ENCODE measurements around the gene DPYSL4. TPM values are rescaled to one million over a fixed set of nuclear protein-coding genes. Genes with fewer than 3 reads are reported as not detected.
A peak's percentile ranks its signal among the peaks of the same experiment; 100 is the strongest.

Gene DPYSL4
- total RNA-seq, 1 donor from 2014 or later, result 35.2 TPM

- no peak overlapping the region for H3K27ac Mint-ChIP-seq (ENCODE audit: unreplicated experiment)
- DNase-seq (ENCODE audit: low spot score), result no peak
- H3K9me3 Mint-ChIP-seq (ENCODE audit: low read depth), result peaks cover under 1% of the 10 kb centered on the region
- H3K4me3 Mint-ChIP-seq (ENCODE audit: unreplicated experiment), result no peak overlapping the region
- H3K36me3 Mint-ChIP-seq (ENCODE audit: low read depth), result peaks cover 6% of the 10 kb centered on the region
- no peaks in the 10 kb centered on the region for H3K4me1 Mint-ChIP-seq (ENCODE audit: low read depth)
- no peak for TF ChIP-seq CTCF (IDR thresholded peaks at IDR 0.05)
- no peaks in the 10 kb centered on the region for H3K27me3 Mint-ChIP-seq (ENCODE audit: low read depth)
Measured at GRCh38 chr10:132222726-132223125, 36.0 kb downstream of the DPYSL4 start.

- no peaks in the 10 kb centered on the region for H3K27me3 Mint-ChIP-seq (ENCODE audit: low read depth)
- peaks cover 6% of the 10 kb centered on the region for H3K36me3 Mint-ChIP-seq (ENCODE audit: low read depth)
- H3K4me1 Mint-ChIP-seq (ENCODE audit: low read depth), result no peaks in the 10 kb centered on the region
- peak; percentile 98 for TF ChIP-seq CTCF (IDR thresholded peaks at IDR 0.05)
- no peak for DNase-seq (ENCODE audit: low spot score)
- H3K27ac Mint-ChIP-seq (ENCODE audit: unreplicated experiment), result peak overlapping the region; percentile 45
- no peak overlapping the region for H3K4me3 Mint-ChIP-seq (ENCODE audit: unreplicated experiment)
- no peaks in the 10 kb centered on the region for H3K9me3 Mint-ChIP-seq (ENCODE audit: low read depth)
Measured at GRCh38 chr10:132223156-132223590, 36.4 kb downstream of the DPYSL4 start.

- Mint-ChIP-seq H3K36me3 (ENCODE audit: low read depth) (peaks cover 6% of the 10 kb centered on the region), H3K4me3 (ENCODE audit: unreplicated experiment) (no peak overlapping the region), H3K9me3 (ENCODE audit: low read depth) (no peaks in the 10 kb centered on the region), H3K4me1 (ENCODE audit: low read depth) (no peaks in the 10 kb centered on the region), H3K27me3 (ENCODE audit: low read depth) (no peaks in the 10 kb centered on the region), H3K27ac (ENCODE audit: unreplicated experiment) (no peak overlapping the region)
- TF ChIP-seq CTCF (IDR thresholded peaks at IDR 0.05), result no peak
- no peak for DNase-seq (ENCODE audit: low spot score)
Measured at GRCh38 chr10:132223611-132224342, 37.0 kb downstream of the DPYSL4 start.

- no peak overlapping the region for H3K27ac Mint-ChIP-seq (ENCODE audit: unreplicated experiment)
- TF ChIP-seq CTCF (IDR thresholded peaks at IDR 0.05), result no peak
- peaks cover 6% of the 10 kb centered on the region for H3K36me3 Mint-ChIP-seq (ENCODE audit: low read depth)
- no peaks in the 10 kb centered on the region for H3K27me3 Mint-ChIP-seq (ENCODE audit: low read depth)
- H3K4me3 Mint-ChIP-seq (ENCODE audit: unreplicated experiment), result no peak overlapping the region
- H3K9me3 Mint-ChIP-seq (ENCODE audit: low read depth), result no peaks in the 10 kb centered on the region
- no peaks in the 10 kb centered on the region for H3K4me1 Mint-ChIP-seq (ENCODE audit: low read depth)
- no peak for DNase-seq (ENCODE audit: low spot score)
Measured at GRCh38 chr10:132224343-132225072, 37.8 kb downstream of the DPYSL4 start.

- TF ChIP-seq CTCF (IDR thresholded peaks at IDR 0.05), result no peak
- Mint-ChIP-seq H3K4me3 (ENCODE audit: unreplicated experiment) (no peak overlapping the region), H3K27me3 (ENCODE audit: low read depth) (no peaks in the 10 kb centered on the region), H3K4me1 (ENCODE audit: low read depth) (no peaks in the 10 kb centered on the region), H3K9me3 (ENCODE audit: low read depth) (no peaks in the 10 kb centered on the region), H3K36me3 (ENCODE audit: low read depth) (peaks cover 6% of the 10 kb centered on the region), H3K27ac (ENCODE audit: unreplicated experiment) (no peak overlapping the region)
- DNase-seq (ENCODE audit: low spot score), result no peak
Measured at GRCh38 chr10:132225073-132225848, 38.5 kb downstream of the DPYSL4 start.
